Measurements from ENCODE around the gene PCARE.
"Not testable (repeated sequence)": the region's sequence is repeated elsewhere in the genome, so short reads cannot be mapped to it uniquely, and the experiment has no call there.

The PCARE gene

DNA sequence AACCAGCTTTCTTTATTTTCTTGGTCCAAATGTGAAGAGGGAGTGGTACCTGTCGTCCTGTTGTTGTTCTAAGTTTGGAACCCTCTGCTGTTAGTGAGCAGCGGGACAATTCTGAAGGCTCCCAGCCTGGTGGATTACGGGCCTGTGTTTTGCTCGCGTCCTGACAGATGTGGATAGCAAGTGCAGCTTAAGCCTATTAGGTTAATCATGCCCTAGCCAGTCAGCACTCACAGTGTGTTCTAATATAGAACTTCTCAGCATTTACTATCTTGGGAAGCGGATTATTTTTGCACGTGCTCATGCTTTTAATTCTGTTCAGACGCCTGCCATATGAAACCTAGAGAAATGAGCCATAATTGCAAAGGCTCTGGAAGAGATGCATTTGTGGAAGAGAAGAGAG lies at the start of gene PCARE:
TSS of gene PCARE (minus strand) at position 113 of the 400 bp plus-strand sequence. CDS start 262 bp downstream, outside the sequence.
- DNase-seq, result no peak

DNA sequence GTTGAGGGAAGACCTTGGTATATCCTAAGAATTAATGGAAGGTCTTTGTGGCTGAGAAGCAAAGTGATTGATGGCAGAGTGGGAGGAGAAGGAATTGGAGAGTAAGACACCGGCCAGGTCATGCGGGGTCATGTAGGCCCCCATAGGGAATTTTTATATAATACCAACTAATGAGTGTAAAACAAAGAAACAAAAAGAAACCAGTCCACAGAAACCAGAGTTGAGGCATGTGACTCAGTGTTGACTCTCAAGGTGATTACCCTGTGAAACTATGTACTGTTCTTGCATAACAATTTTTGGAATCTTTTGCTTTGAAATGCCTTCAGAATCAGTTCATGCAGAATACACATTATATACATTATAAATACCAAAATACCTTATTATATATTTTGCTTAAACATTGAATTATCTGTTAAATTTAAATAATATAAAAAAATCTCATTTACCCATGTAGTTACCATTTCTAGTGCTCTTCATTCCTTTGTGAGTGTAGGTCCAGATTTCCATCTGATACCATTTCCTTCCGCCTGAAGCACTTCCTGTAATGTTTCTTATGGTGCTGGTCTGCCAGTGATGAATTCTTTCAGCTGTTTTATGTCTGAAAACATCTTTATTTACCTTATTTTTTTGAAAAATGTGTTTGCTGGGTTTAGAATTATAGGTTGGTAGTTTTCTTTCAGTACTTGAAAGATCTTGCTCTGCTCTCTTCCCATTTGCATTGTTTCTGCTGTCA lies 49.5 kb upstream of the PCARE start:
- DNase-seq, result no peak

DNA sequence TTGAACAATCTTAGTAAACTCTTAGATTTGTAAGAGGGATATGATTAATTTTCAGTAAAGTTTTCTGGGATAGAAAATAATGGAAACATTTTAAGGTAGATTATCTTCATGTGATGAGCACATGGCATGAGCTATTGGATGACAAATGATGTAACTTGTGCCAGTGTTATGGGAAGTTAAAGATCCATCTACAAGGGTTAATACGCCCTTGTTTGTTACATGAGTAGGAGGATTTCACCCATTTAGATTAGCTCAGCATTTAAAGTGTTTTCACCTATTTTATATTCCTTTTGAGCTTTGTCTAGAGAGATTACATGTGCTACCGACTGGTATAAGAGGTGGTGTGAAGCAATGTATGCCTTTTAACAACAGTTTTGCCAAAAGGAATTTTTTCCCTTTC lies 46.5 kb upstream of the PCARE start:
- no peak for DNase-seq

DNA sequence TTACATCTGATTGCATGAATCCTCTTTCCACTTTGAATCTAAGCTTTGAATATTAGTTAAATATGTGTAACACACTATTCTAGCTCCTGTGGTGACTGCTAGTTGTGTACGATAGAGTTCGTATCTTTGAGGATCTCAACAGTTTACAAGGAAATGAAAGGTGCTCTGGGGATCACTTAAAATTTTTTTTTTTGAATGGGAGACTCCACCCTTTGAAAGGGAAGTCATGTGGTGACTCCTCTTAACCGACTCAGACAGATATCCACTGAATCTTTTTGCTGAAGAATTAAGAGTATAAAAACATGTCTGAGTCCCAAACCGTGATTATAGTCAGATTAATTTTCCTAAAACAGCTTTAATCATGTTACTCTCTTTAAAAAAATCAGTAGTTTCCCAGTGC lies 44.9 kb upstream of the PCARE start:
- no peak for DNase-seq

DNA sequence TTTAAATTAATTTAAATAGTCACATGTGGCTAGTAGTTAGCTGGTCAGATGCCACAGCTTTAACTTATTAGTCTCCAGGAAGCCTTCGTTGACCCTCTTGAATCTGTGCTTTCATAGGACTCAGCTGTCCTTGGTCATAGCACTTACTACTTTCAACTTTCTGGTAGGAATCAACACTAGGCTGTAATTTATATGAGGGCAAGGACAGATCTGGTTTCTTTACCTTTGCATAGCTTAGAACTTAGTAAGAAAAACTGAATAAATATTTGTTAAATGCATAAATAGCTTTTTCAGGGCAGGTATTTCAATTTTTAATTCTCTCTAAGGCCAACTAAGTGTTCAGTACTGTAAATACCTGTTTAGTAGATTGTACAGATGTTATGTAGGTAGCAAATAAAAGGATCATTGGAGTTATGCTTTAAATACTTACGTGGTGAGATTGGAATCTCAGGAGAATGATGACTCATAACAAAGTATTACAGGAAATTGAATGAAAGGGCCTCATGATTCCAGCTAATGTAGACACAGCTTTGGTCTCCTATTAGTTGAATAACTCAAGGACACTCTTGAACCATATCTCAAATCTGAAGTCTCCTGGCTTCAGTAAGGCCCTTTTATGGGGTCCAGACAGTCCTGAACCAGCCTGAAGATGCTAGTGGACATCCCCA lies 43.4 kb upstream of the PCARE start:
- no peak for DNase-seq

DNA sequence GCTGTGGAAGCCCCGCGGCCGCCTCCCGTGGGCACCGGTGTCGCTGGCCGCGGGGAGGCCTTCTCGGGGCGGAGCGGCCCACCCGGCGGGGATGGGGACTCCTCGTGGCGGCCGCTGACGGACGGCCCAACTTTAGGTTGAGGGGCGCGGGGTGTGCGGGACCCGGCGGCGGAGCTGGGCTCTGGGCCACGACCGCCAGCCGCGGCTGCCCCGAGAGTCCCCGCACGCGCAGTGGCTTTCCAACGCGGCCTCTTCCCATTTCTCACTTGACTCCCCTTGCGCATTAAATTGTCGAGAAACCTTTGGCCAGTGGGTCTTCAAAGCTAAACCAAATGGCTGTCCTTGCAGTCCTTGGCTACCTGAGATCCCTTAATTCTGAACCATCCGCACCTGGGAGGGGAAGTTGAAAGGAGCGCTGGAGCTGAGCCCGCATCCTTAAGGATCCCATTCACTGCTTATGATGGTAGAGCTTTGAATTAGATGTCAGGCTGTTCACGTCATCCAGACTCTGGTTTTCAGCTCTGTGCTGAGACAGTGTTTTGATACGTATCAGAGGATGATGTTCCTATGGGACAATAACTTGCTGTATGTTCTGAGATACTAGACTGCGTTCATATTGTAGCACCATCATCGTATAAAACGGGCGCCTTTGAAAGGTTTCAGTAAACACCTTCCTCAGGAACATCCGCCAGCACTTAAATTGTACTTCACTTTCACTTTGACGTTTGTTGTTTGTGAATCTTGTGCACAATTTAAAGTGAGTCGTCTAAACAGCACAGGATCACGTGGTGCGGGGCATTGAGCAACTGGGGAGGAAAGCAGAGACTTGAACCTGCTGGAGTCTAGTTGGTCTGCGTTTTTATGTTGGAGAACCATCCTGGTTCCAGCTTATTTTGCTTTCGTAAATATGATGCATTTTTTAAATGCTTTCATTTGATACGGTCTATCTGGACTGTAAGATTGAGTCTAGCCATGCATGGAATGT lies 41.8 kb upstream of the PCARE start:
- peak; percentile 74 for DNase-seq

DNA sequence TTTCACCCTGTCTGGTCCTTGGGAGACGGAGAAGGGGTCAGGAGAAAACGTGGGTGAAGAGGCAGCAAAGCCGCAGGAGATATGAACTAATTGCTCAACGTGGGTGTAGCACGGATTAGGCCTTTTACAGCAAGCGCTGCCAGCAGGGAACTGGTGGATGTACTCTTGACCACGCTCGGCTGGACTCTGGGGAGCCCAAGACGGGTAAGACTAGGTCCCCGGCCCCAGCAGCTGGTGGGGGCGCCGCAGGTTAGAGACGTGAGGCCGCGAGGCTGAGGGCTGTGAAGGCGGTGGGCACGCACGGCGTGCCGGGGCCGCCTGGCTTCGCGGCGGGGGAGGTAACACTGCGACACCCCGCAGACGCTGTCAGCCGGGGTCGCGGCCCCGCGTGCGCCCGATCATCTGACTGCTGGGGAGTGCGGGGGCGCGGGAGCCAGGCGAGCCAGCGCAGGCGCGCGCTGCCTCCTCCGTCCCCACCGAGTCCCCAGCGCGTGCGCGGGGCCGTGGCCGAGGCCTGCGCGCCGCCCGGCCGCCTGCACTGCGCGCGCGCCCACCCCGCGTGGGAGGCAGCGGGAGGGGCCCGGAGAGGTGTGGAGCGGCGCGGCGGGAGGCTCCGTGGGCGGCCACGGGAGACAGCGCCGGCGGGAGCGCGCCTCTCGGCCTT lies 40.8 kb upstream of the PCARE start, which contains the start of gene CLIP4:
TSS of gene CLIP4 (plus strand) at position 470 of the 664 bp plus-strand sequence. CDS start 5,974 bp downstream, outside the sequence.
- peak; percentile 74 for DNase-seq

DNA sequence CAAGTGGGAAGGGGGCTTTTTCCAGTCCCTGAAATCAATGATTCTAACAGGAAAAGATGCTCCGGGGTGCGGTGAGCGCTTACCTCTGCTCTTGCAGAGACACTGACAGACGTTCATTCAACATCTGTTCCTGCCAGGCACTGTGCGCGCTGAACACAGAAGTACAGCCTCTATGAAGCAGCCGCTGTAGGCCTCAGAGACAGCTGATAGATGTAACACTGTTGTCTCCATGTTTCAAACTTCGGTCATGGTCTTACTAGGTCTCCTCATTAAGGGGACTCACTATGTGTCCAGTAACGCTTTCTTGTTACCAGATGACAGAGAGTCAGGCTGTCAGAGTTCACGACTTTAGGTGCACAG lies 40.2 kb upstream of the PCARE start:
- DNase-seq, result no peak

DNA sequence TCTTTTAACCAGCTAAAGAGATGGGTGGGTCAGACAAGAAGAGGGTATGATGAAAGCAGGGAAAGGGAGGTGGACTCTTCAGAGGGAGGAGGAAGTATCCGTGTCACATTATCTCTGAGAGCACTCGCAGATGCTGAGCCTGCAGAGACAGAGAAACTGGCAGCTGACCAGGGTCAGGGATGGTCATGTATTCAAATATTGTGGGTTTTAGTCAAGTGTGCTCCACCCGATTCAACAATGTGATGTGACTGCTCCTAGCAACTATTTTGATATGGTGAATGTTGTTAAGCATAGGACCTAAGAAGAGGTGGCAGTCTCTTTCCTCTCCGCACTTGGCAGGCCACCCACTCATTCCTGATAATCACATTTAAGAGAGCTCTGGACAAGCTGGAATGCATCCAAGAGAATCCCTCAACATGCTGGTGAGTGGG lies 39.6 kb upstream of the PCARE start:
- no peak for DNase-seq

DNA sequence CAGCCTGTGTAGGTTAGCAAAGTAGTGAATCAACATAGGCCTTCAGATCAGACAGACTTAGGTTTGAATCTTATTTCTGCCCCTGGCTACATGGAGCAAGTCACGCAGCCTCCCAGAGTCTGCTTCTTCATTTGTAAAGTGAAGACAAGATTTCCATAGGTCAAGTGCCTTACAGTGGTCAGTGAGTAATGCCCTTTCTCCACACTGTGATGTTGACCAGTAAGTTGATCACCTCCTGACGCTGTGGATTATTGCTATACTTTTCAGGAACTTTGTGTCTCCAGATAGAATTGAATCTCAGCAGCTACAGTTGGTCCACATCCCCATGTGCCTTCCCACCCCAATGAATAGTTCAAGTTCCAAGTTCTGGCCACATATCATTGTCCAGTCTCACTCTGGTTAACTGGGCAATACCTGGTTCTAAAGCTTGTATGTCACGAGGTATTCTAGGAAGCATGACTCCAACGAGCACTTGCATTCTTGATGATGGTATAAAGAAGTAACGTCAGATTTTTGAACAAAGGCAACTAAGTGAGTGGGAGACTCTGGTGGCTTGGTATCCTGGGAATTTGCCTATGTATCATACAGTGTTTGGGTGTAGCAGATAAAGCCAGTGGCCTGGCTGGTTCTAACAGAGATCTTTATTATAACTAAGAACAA lies 38.8 kb upstream of the PCARE start:
- DNase-seq, result no peak

DNA sequence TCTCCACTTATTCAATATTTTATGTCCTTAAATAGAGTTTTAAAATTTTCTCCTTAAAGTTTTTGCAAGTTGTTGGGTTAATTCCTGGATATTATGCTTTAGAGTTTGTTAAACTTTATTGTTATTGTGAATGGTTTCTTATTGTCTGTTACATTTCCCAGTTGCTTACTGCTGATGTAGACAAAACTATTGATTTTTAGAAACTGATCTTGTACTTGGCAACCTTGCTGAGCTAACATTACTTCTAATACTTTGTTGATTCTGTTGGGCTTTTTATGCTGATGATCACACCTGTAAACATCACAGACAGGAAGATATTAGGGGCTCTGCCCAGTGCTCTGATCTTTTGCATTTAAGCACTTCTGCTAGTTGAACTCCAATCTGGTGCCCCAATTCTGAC lies 38.1 kb upstream of the PCARE start:
- no peak for DNase-seq

DNA sequence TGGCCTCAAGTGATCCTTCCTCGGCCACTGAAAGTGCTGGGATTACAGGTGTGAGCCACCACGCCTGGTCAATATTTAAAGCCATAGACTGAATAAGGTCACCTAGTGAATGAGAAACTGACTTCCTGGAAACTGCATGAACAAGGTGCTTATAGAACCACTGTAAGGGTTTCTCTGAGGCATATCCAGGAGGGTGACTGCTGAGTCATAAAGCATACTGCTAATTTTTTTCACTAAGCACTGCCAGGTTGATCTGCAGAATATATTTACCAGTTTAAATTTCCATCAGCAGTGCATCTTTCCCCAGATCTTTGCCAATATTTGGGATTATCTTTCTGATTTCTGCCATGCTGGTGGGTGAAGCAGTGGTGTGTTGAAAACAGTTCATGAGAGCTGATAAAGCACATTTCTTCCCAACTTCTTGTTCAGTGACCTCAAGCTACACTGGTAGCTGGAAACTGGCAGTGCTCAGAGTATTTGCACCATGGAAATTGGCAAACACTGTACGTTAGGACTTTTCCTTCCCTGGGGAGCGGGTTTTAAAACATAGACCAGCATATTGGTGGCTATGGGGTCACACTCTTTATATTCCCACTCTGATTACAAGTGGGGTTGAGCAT lies 36.7 kb upstream of the PCARE start:
- no peak for DNase-seq

DNA sequence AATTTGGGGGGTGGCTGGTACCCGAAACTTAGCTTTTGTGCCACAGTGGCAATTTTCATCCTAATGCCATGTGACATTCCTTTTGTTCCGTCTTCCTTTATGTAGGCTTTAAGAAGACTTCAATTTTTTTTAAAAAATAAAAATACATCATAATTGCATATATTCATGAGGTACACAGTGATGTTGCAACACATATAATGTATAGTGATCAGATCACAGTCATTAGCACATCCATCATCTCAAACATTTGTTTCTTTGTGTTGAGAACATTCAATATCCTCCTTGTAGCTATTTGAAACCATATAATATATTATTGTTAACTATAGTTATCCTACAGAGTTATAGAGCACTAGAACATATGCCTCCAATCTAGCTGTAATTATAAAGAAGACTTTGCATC lies 34.9 kb upstream of the PCARE start:
- DNase-seq, result no peak

DNA sequence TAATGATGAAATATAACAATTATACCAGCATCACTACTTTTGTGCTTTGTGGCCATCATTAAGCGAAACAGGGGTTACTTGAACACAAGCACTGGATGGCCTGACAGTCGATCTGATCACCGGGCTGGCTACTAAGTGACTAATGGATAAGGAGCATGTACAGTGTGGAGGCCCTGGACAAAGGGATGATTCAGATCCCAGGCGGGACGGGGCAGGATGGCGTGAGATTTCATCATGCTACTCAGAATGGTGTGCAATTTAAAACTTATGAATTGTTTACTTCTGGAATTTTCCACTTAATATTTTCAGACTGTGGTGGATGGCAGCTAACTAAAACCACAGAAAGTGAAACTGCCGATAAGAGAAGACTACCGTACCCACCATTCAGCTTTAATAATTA lies 33.9 kb upstream of the PCARE start:
- DNase-seq, result no peak

DNA sequence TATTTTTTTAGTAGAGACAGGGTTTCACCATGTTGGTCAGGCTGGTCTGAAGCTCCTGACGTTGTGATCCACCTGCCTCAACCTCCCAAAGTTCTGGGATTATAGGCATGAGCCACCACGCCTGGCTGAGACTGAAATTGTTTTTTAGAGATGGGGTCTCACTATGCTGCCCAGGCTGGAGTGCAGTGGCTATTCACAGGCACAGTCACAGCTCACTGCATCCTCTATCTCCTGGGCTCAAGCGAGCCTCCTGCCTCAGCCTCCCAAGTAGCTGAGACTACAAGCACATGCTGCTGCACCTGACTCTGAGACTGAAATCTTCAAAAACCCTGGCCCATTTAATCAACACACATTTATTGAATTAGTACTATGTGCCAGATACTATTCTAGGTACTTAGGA lies 33.2 kb upstream of the PCARE start:
- DNase-seq, result not testable (repeated sequence)

DNA sequence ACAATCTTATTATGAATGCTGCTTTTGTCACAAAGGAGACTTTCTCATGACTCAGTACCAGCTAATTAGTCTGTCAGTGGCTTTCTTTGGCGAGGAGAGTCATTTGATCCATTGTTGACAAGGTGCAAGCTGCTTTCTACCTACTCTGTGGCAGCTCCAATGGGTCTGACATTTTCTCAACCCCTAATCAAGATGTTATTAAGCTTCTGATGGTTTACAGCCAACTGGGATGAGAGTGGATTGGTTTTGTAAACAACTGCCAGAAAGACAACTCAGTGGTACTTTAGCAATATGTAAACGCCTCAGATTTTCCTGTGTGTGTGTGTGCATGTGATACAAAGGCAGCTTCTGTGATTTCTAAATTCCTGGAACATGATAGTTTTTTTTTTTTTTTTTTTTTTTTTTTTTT lies 32.7 kb upstream of the PCARE start:
- no peak for DNase-seq

DNA sequence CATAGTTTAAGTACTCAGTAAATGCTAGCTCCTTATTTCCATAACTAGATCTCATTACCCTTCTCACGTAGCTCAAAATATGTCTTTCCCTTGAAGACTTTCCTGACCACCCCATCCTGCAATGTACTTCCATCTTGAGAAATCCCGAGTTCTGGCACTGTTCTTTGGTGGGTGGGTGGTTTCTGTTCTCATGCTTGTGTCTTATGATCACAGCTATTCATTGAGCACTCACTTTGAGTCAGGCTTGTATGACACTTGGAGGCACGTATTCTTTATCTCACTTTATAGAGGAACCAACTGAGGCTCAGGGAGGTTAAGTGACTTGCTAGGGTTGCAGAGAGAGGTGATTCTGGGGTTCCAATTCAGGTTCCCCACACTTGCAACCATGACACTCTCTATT lies 31.9 kb upstream of the PCARE start:
- no peak for DNase-seq

DNA sequence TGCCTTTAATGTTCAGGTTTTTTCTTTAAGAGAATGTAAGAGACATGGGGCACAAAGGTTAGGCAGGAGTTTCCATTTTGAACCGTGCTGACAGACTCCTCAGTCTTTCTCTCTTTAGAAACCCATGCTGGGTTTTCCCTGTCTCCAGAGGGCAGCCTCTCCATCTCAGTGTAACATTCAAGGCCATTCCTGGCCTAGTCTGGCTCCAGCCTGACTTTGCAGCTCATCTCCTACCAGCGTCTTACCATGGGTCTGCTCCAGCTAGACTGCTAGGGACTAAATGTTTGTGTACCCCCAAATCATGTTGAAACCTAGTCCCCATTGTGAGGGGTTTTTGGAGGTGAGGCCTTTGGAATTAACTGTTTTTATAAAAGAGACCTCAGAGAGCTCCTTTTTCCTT lies 31.1 kb upstream of the PCARE start:
- no peak for DNase-seq

DNA sequence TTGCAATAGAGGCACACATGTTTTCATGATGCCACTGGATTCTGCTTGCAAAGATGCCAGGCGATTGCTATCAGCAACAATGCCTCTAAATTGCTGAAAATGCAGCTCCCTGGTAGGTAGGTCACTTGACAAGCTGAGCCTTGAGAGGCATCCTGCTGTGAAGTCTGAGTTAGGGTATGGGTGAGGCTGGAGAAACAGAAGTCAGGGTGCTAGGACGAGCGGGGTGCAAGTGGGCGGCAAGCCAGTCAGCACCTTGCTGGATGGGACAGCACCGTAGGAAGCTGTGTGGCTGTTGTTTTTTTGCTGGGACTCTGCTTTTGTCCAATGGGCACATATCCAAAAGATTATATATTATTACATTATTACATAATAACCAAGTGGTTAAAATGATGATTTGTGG lies 30.4 kb upstream of the PCARE start:
- no peak for DNase-seq

DNA sequence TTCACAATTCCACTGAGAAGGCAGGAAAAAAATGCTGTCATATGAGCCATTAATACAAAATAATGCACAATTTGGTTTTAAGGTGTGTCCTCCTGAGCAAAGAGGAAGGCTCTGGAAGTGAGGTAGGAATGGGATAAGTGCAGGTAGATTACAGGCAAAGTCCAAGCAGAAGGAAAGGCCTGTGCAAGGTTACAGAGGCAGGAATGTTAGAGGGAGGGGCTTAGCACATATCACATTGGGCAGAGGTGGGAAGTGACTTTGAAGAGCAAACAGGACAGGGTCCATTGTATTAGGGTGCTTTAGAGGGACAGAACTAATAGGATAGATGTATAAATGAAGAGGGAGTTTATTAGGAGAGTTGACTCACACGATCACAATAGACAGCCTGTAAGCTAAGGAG lies 26.2 kb upstream of the PCARE start:
- DNase-seq, result no peak

DNA sequence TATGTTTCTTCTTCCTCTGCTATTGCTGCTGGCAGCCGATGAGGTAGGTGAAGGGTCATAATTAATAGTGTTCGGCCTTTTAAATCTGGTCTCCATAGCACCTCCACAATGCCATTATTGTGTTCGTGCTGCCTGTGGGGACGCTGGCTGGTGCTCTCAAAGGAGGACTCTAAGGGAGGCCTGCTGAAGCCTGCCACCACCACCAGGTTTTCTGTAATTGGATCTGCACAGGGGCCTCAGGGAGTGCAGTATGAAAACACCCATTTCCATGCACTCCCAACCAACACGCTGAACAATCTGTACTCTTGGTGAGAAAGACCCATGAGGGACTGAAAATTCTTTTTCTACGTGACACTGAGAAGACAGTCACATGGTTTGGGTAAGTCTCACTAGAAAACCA lies 23.2 kb upstream of the PCARE start:
- DNase-seq, result no peak

DNA sequence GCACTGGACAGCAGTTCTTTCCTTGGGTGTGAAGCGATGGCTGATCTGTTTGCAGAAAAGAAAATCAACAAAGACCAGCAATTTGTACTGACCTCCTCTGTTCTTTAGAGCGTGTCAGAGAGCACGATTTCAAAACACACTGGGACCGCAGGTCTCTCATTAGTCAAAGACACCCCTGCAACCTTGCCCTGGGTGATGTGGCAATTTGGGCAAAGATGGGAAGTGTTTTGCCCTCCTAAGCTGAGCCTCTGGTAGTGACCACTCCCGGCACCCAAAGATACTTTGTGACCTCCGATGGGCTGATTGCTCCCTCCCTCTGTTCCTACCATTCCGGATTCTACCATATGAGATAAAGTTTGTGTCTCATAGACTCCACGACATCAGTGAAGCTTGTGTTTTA lies 22.6 kb upstream of the PCARE start:
- DNase-seq, result no peak

All from CD4-positive, alpha-beta T cell treated with Interleukin-6 for 4 hours (primary cell).